Endodermal cell (in vitro differentiated cells): Measurements from ENCODE around the gene EPHA6. TPM values are rescaled to one million over a fixed set of nuclear protein-coding genes. Genes with fewer than 3 reads are reported as not detected.
"Not testable (repeated sequence)": the region's sequence is repeated elsewhere in the genome, so short reads cannot be mapped to it uniquely, and the experiment has no call there.

Experiments used
- DNase-seq: peaks from one replicate; pipeline ENCODE4 v3.0.0-alpha.2; 2017
- H3K27ac ChIP-seq: 2 replicates; pipeline ENCODE4 v1.5.1; 2013; ENCODE audit warnings: mild to moderate bottlenecking, low read depth, low read length, moderate library complexity
- H3K27me3 ChIP-seq: 2 replicates; pipeline ENCODE4 v1.6.1; 2013; ENCODE audit warnings: mild to moderate bottlenecking, low read length, moderate library complexity; ENCODE audit not compliant: insufficient read depth, control insufficient read depth, poor library complexity, severe bottlenecking
- H3K36me3 ChIP-seq: 2 replicates; pipeline ENCODE4 v1.7.0; 2013; ENCODE audit warnings: mild to moderate bottlenecking, low read length, moderate library complexity; ENCODE audit not compliant: control insufficient read depth, insufficient read depth
- H3K4me1 ChIP-seq: one replicate; pipeline ENCODE4 v1.7.0; 2013; ENCODE audit warnings: low read length; ENCODE audit not compliant: control insufficient read depth, insufficient read depth
- H3K4me3 ChIP-seq: 2 replicates; pipeline ENCODE4 v1.5.1; 2013; ENCODE audit warnings: mild to moderate bottlenecking, low read length, moderate library complexity
- H3K9ac ChIP-seq: 2 replicates; pipeline ENCODE4 v1.6.1; 2013; ENCODE audit warnings: mild to moderate bottlenecking, low read length, moderate library complexity; ENCODE audit not compliant: poor library complexity, severe bottlenecking; ENCODE audit errors: extremely low read depth
- H3K9me3 ChIP-seq: 2 replicates; pipeline ENCODE4 v1.6.1; 2013; ENCODE audit warnings: mild to moderate bottlenecking, low read length, moderate library complexity; ENCODE audit not compliant: control insufficient read depth
- H3K27ac Mint-ChIP-seq: 2 replicates; pipeline ENCODE4 v1.8.0; 2020; ENCODE audit warnings: mixed read lengths
- H3K27me3 Mint-ChIP-seq: 2 replicates; pipeline ENCODE4 v1.8.0; 2021; ENCODE audit warnings: mild to moderate bottlenecking, mixed read lengths; ENCODE audit not compliant: insufficient read depth
- H3K36me3 Mint-ChIP-seq: 2 replicates; pipeline ENCODE4 v1.8.0; 2020; ENCODE audit warnings: low read depth, mixed read lengths
- H3K4me1 Mint-ChIP-seq: 2 replicates; pipeline ENCODE4 v1.8.0; 2020; ENCODE audit warnings: mixed read lengths
- H3K4me3 Mint-ChIP-seq: 2 replicates; pipeline ENCODE4 v1.8.0; 2020; ENCODE audit warnings: mild to moderate bottlenecking, moderate library complexity, mixed read lengths
- H3K9me3 Mint-ChIP-seq: 2 replicates; pipeline ENCODE4 v1.8.0; 2020; ENCODE audit warnings: mild to moderate bottlenecking, mixed read lengths
- WGBS, 2 experiments: methylation state at CpG; one replicate each; pipeline versions ENCODE4 v1.1.5 to v1.1.7; 2013; ENCODE audit warnings: missing lambda C conversion rate in 2 of 2, mixed read lengths in 1 of 2; ENCODE audit not compliant: insufficient coverage in 1 of 2, insufficient read length in 1 of 2; 5-methylcytosine and 5-hydroxymethylcytosine counted together
- total RNA-seq, 2 donors: library from RNA; stranded (reverse); fragmentation: NEBNext Ultra II Directional in 1 of 2; extraction: Animal tissue kit (Norgen Biotek cat#: 25700) in 1 of 2; gene quantifications; 2 replicates in 1 of 2; 3 replicates in 1 of 2; pipeline ENCODE4 v1.2.1, GENCODE V29; 2021
- TF ChIP-seq, protein P1 (sequence below): fragments of 200-600 bp; sonication (generic); conservative IDR thresholded peaks from 2 replicates; pipeline ENCODE4 v1.5.0; 2021; ENCODE audit warnings: antibody characterized with exemption, mild to moderate bottlenecking

The EPHA6 gene
- total RNA-seq, 2 donors from 2014 or later, result 4.6 to 12.2 TPM

DNA sequence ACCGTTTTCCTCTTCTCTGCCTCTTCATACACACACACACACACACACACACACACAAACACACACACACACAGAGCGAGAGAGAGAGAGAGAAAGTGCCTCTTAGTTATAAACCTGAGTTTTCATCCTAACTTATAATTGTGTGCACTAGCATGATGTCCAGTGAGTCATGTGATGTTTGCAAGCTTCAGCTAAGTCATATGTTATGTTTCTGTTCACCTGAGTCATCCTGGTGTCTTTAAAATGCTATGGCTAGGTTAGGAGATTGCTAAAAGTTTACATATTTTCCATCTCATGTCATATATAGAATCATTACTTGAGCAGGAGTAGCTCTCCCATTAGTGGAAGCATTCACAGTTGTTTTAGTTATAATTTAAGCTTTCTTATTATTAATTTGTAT, 155.8 kb downstream of the EPHA6 start:
- whole genome bisulfite sequencing, 2 experiments, result 56% methylated on average over 1 of the region's 2 CpGs; no CpG with 5 or more reads in 1 of the 2 experiments

DNA sequence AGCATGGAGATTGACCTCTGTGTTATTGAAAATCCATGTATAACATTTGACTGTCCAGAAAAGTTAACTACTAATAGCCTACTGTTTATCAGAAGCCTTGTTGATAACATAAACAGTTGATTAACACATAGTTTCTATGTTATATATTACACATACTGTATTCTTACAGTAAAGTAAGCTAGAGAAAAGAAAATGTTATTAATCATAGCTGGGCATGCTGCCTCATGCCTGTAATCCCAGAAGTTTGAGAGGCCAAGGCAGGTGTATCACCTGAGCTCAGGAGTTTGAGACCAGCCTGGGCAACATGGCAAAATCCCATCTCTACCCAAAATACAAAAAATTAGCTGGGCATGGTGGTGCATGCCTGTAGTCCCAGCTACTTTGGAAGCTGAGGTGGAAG, 163.3 kb downstream of the EPHA6 start:
- DNase-seq, result no peak
- TF ChIP-seq, protein P1, sequence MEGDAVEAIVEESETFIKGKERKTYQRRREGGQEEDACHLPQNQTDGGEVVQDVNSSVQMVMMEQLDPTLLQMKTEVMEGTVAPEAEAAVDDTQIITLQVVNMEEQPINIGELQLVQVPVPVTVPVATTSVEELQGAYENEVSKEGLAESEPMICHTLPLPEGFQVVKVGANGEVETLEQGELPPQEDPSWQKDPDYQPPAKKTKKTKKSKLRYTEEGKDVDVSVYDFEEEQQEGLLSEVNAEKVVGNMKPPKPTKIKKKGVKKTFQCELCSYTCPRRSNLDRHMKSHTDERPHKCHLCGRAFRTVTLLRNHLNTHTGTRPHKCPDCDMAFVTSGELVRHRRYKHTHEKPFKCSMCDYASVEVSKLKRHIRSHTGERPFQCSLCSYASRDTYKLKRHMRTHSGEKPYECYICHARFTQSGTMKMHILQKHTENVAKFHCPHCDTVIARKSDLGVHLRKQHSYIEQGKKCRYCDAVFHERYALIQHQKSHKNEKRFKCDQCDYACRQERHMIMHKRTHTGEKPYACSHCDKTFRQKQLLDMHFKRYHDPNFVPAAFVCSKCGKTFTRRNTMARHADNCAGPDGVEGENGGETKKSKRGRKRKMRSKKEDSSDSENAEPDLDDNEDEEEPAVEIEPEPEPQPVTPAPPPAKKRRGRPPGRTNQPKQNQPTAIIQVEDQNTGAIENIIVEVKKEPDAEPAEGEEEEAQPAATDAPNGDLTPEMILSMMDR, result no peak
- H3K9me3 Mint-ChIP-seq, result peaks cover 4% of the 10 kb centered on the region
- no peaks in the 10 kb centered on the region for H3K4me1 Mint-ChIP-seq
- no peak overlapping the region for H3K27ac Mint-ChIP-seq
- H3K4me3 Mint-ChIP-seq, result no peak overlapping the region
- H3K27ac ChIP-seq, result no peak overlapping the region
- H3K4me3 ChIP-seq, result no peak overlapping the region
- H3K27me3 ChIP-seq, result no peaks in the 10 kb centered on the region
- no peaks in the 10 kb centered on the region for H3K9me3 ChIP-seq
- H3K4me1 ChIP-seq, result no peaks in the 10 kb centered on the region
- no peaks in the 10 kb centered on the region for H3K27me3 Mint-ChIP-seq
- no peaks in the 10 kb centered on the region for H3K36me3 ChIP-seq
- no peak overlapping the region for H3K9ac ChIP-seq
- H3K36me3 Mint-ChIP-seq, result no peaks in the 10 kb centered on the region

More for the DNA sequence above, 155.8 kb downstream of the EPHA6 start:
- no peaks in the 10 kb centered on the region for H3K9me3 ChIP-seq
- no peaks in the 10 kb centered on the region for H3K36me3 Mint-ChIP-seq
- no peak overlapping the region for H3K4me3 Mint-ChIP-seq
- no peak for DNase-seq
- H3K27me3 ChIP-seq, result no peaks in the 10 kb centered on the region
- H3K4me1 ChIP-seq, result no peaks in the 10 kb centered on the region
- H3K27me3 Mint-ChIP-seq, result no peaks in the 10 kb centered on the region
- no peak overlapping the region for H3K27ac ChIP-seq
- H3K9me3 Mint-ChIP-seq, result no peaks in the 10 kb centered on the region
- H3K4me3 ChIP-seq, result no peak overlapping the region
- H3K4me1 Mint-ChIP-seq, result no peaks in the 10 kb centered on the region
- H3K9ac ChIP-seq, result no peak overlapping the region
- TF ChIP-seq, protein P1, result no peak
- no peaks in the 10 kb centered on the region for H3K36me3 ChIP-seq
- no peak overlapping the region for H3K27ac Mint-ChIP-seq

DNA sequence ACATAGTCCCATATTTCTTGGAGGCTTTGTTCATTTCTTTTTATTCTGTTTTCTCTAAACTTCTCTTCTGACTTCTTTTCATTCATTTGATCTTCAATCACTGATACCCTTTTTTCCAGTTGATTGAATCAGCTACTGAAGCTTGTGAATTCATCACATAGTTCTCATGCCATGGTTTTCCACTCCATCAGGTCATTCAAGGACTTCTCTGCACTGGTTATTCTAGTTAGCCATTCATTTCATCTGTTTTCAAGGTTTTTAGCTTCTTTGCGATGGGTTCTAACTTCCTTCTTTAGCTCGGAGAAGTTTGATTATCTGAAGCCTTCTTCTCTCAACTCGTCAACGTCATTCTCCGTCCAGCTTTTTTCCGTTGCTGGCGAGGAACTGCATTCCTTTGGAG, 169.3 kb downstream of the EPHA6 start:
- H3K36me3 ChIP-seq, H3K36me3 Mint-ChIP-seq, H3K9ac ChIP-seq, H3K4me1 Mint-ChIP-seq, H3K27me3 Mint-ChIP-seq, H3K27ac ChIP-seq, H3K9me3 ChIP-seq, H3K27me3 ChIP-seq, H3K4me3 Mint-ChIP-seq, H3K4me3 ChIP-seq, H3K4me1 ChIP-seq, H3K27ac Mint-ChIP-seq, DNase-seq: not testable (repeated sequence)
- peaks cover 15% of the 10 kb centered on the region for H3K9me3 Mint-ChIP-seq
- 96 to 100% methylated on average over 4 to 7 of the region's 7 CpGs for whole genome bisulfite sequencing, 2 experiments

DNA sequence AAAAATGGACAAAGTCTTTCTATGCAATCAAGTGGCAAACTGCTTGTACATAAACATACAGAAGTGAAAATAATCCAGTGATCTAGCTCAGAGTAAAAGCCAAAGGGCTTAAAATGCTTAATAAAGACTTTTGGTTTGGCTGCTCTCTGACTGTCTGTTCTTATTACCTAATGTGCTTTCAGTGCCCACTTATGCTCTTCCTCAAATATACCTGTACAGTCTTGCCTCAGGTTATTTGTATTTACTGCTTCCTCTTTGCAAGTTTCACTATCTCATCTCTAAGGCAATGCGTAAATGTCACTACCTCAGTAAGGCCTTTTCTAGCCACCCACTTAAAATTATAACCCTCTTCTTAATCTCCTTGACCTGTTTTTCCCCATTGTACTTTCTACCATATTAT, 171.8 kb downstream of the EPHA6 start:
- TF ChIP-seq, protein P1, result no peak
- H3K4me3 Mint-ChIP-seq, result no peak overlapping the region
- Histone ChIP-seq H3K27ac (no peak overlapping the region), H3K4me3 (no peak overlapping the region), H3K36me3 (no peaks in the 10 kb centered on the region), H3K27me3 (no peaks in the 10 kb centered on the region), H3K9ac (no peak overlapping the region), H3K9me3 (no peaks in the 10 kb centered on the region), H3K4me1 (no peaks in the 10 kb centered on the region)
- no peaks in the 10 kb centered on the region for H3K36me3 Mint-ChIP-seq
- no peak for DNase-seq
- H3K27me3 Mint-ChIP-seq, result no peaks in the 10 kb centered on the region
- 96 to 100% methylated on average over 1 of the region's 1 CpG for WGBS, 2 experiments
- H3K27ac Mint-ChIP-seq, result no peak overlapping the region
- no peaks in the 10 kb centered on the region for H3K4me1 Mint-ChIP-seq
- peaks cover 11% of the 10 kb centered on the region for H3K9me3 Mint-ChIP-seq
